Fibroblast of skin of abdomen (primary cell): ENCODE measurements around the gene ACP6.
"Not testable (repeated sequence)": the region's sequence is repeated elsewhere in the genome, so short reads cannot be mapped to it uniquely, and the experiment has no call there.

ENCODE experiments used
- DNase-seq: peaks from one replicate; pipeline ENCODE4 v3.0.0-alpha.2; 2013

Gene ACP6

GRCh38 chr1:147619741-147620140, 50.6 kb downstream of the ACP6 start:
- DNase-seq: no peak

GRCh38 chr1:147618771-147619170, 51.6 kb downstream of the ACP6 start:
- no peak for DNase-seq

- DNase-seq: no peak
These were observed 52.2 kb downstream of the ACP6 start for GRCh38 chr1:147618077-147618569.

GRCh38 chr1:147614966-147615365, 55.4 kb downstream of the ACP6 start:
- not testable (repeated sequence) for DNase-seq

- DNase-seq: peak; percentile 28
These were observed 56.8 kb downstream of the ACP6 start for GRCh38 chr1:147613506-147613905.

GRCh38 chr1:147612366-147612765, 58.0 kb downstream of the ACP6 start:
- DNase-seq: no peak

GRCh38 chr1:147611586-147611985, 58.7 kb downstream of the ACP6 start:
- DNase-seq: no peak

GRCh38 chr1:147611021-147611426, 59.3 kb downstream of the ACP6 start:
- DNase-seq: no peak

- no peak for DNase-seq
These were observed 61.0 kb downstream of the ACP6 start for GRCh38 chr1:147609358-147609757.

GRCh38 chr1:147608596-147608995, 61.7 kb downstream of the ACP6 start:
- DNase-seq: no peak

GRCh38 chr1:147605591-147605990, 64.7 kb downstream of the ACP6 start:
- peak; percentile 41 for DNase-seq

- no peak for DNase-seq
These were observed 66.3 kb downstream of the ACP6 start for GRCh38 chr1:147603986-147604385.

- peak; percentile 31 for DNase-seq
These were observed 69.9 kb downstream of the ACP6 start for GRCh38 chr1:147600119-147601111.

GRCh38 chr1:147599362-147600118, 70.8 kb downstream of the ACP6 start:
- peak; percentile 98 for DNase-seq

GRCh38 chr1:147598621-147599361, 71.5 kb downstream of the ACP6 start:
- no peak for DNase-seq

GRCh38 chr1:147597010-147597409, 73.3 kb downstream of the ACP6 start:
- DNase-seq: no peak
